Activated CD4-positive, alpha-beta T cell treated with anti-CD3 and anti-CD28 coated beads for 24 hours (primary cell): Measurements from ENCODE around the gene PIP5K1C.
"Not testable (repeated sequence)": the region's sequence is repeated elsewhere in the genome, so short reads cannot be mapped to it uniquely, and the experiment has no call there.

Experiments
- DNase-seq, 2 donors: peaks; one replicate each; pipeline ENCODE4 v3.0.0-alpha.2; 2020; ENCODE audit warnings: low read depth in 2 of 2

PIP5K1C gene

GRCh38 chr19:3628766-3629165 is 71.5 kb downstream of the PIP5K1C start:
- DNase-seq, result not testable (repeated sequence)

- DNase-seq, result no peak
Measured at GRCh38 chr19:3627351-3627723, 72.9 kb downstream of the PIP5K1C start.

GRCh38 chr19:3626473-3627350 is 73.6 kb downstream of the PIP5K1C start, which contains the start of gene CACTIN:
Gene CACTIN (minus strand): TSS chr19:3626790. CDS start chr19:3626762, 28 bp downstream.
- DNase-seq, result peak; percentile 99

GRCh38 chr19:3625996-3626472 is 74.2 kb downstream of the PIP5K1C start:
- no peak for DNase-seq

- DNase-seq, result no peak
Measured at GRCh38 chr19:3623716-3624115, 76.6 kb downstream of the PIP5K1C start.

GRCh38 chr19:3622224-3622623 is 78.0 kb downstream of the PIP5K1C start:
- no peak for DNase-seq

- DNase-seq, result no peak
Measured at GRCh38 chr19:3621689-3622088, 78.6 kb downstream of the PIP5K1C start.

GRCh38 chr19:3620817-3621547 is 79.3 kb downstream of the PIP5K1C start:
- no peak for DNase-seq

GRCh38 chr19:3620145-3620816 is 80.0 kb downstream of the PIP5K1C start:
- DNase-seq, result no peak

- DNase-seq, result no peak
Measured at GRCh38 chr19:3619631-3620012, 80.6 kb downstream of the PIP5K1C start.

- DNase-seq, result no peak
Measured at GRCh38 chr19:3618811-3619630, 81.2 kb downstream of the PIP5K1C start.

- peak; percentile 36 to 41 for DNase-seq
Measured at GRCh38 chr19:3618144-3618810, 82.0 kb downstream of the PIP5K1C start.

GRCh38 chr19:3617463-3617862 is 82.8 kb downstream of the PIP5K1C start:
- no peak for DNase-seq

- DNase-seq, result no peak
Measured at GRCh38 chr19:3615524-3616135, 84.6 kb downstream of the PIP5K1C start.

GRCh38 chr19:3614858-3615505 is 85.3 kb downstream of the PIP5K1C start:
- DNase-seq, result no peak

- DNase-seq, result no peak
Measured at GRCh38 chr19:3613818-3614661, 86.2 kb downstream of the PIP5K1C start.

GRCh38 chr19:3612901-3613741 is 87.1 kb downstream of the PIP5K1C start:
- no peak for DNase-seq

- DNase-seq, result no peak
Measured at GRCh38 chr19:3612330-3612729, 87.9 kb downstream of the PIP5K1C start.
